Activated B cell treated with CpG ODN at 0.5 μM for 24 hours (primary cell): ENCODE data around the gene EME2. TPM values are rescaled to one million over a fixed set of nuclear protein-coding genes. Genes with fewer than 3 reads are reported as not detected.

ENCODE experiments used
- ATAC-seq: fragments of 200-7000 bp; cut with Tn5 transposase; one replicate; pipeline ENCODE4 v1.10.0; 2021; ENCODE audit warnings: low read depth, mild to moderate bottlenecking, moderate library complexity
- CTCF ChIA-PET: fragments of 350-600 bp; sonication (Branson Sonifier 250); formaldehyde crosslinking; loops from one replicate; lab custom pipeline; 2021; ENCODE audit warnings: antibody characterized with exemption; lab: Charles Lee
- POLR2A ChIA-PET: fragments of 350-600 bp; sonication (Branson Sonifier 250); formaldehyde crosslinking; loops from one replicate; lab custom pipeline; 2021; ENCODE audit warnings: antibody characterized with exemption; lab: Charles Lee
- DNase-seq: peaks from one replicate; pipeline ENCODE4 v3.0.0; 2022
- H3K27ac Mint-ChIP-seq: one replicate; pipeline ENCODE4 v1.8.0; 2020; ENCODE audit warnings: mixed read lengths
- H3K27me3 Mint-ChIP-seq: one replicate; pipeline ENCODE4 v1.8.0; 2021; ENCODE audit warnings: mixed read lengths
- H3K36me3 Mint-ChIP-seq: one replicate; pipeline ENCODE4 v1.8.0; 2021; ENCODE audit warnings: low read depth, mixed read lengths
- H3K4me1 Mint-ChIP-seq: one replicate; pipeline ENCODE4 v1.8.0; 2021; ENCODE audit warnings: mixed read lengths
- H3K4me3 Mint-ChIP-seq: one replicate; pipeline ENCODE4 v1.8.0; 2020; ENCODE audit warnings: mild to moderate bottlenecking, mixed read lengths
- H3K9me3 Mint-ChIP-seq: one replicate; pipeline ENCODE4 v1.8.0; 2020; ENCODE audit warnings: mixed read lengths
- CTCF ChIP-seq: fragments of 200-600 bp; IDR thresholded peaks from one replicate; pipeline ENCODE4 v1.8.0; 2022; ENCODE audit warnings: antibody characterized with exemption, mild to moderate bottlenecking
- intact Hi-C: fragments of 100-400 bp; cut with micrococcal nuclease; formaldehyde crosslinking; loops from one replicate; pipeline ENCODE4 v1.15.1; 2024
- total RNA-seq: library from RNA; stranded (reverse); gene quantifications from 2 replicates; pipeline ENCODE4 v1.2.3, GENCODE V29; 2022

Gene EME2
- total RNA-seq: 37.1 and 49.9 TPM in 2 replicates

- Mint-ChIP-seq H3K27me3 (no peaks in the 10 kb centered on the region), H3K4me1 (peaks cover 24% of the 10 kb centered on the region), H3K4me3 (peak within 1 kb of the TSS; percentile 87), H3K36me3 (peaks cover 38% of the 10 kb centered on the region), H3K27ac (peak within 1 kb of the TSS; percentile 89), H3K9me3 (no peaks in the 10 kb centered on the region)
- intact Hi-C loops: loop anchor here (2.0 to 5.0 kb wide), 3 partner anchors 66 to 430 kb away; partner anchors contain the start of gene MAPK8IP3
- TF ChIP-seq CTCF: no peak
- ChIA-PET POLR2A (interaction anchor here (0.6 to 5.6 kb wide), 13 partner anchors 10 to 352 kb away, joined by 3 to 88 read pairs (median 3); partner anchors contain the start of genes FAHD1, JPT2, MAPK8IP3 and NUBP2), CTCF (interaction anchor here (0.8 to 3.3 kb wide), 4 partner anchors 8 to 66 kb away, joined by 3 to 15 read pairs (median 3); partner anchors contain the start of genes MAPK8IP3, NUBP2 and SPSB3)
- no peak for ATAC-seq
- DNase-seq: peak; percentile 31
Measured at GRCh38 chr16:1772362-1772907, at the start of gene EME2. TSS of gene EME2 (plus strand) at chr16:1772810. CDS start at chr16:1773228, 418 bp downstream.

- ATAC-seq (peak; percentile 59), DNase-seq (no peak)
- no peaks in the 10 kb centered on the region for H3K27me3 Mint-ChIP-seq
- intact Hi-C loops: loop anchor here (1.0 kb wide), 1 partner anchor 45 kb away; the partner anchor contains the start of gene JPT2
- no peaks in the 10 kb centered on the region for H3K9me3 Mint-ChIP-seq
- H3K4me1 Mint-ChIP-seq: peaks cover 72% of the 10 kb centered on the region
- H3K36me3 Mint-ChIP-seq: peaks cover 30% of the 10 kb centered on the region
- TF ChIP-seq CTCF: peak; percentile 95
- H3K27ac Mint-ChIP-seq: peak overlapping the region; percentile 76
- H3K4me3 Mint-ChIP-seq: peak overlapping the region; percentile 60
- POLR2A ChIA-PET: interaction anchor here (0.6 kb wide), 1 partner anchor 371 kb away, joined by 6 read pairs; no protein-coding TSS in a partner anchor
- CTCF ChIA-PET: interaction anchor here (0.8 to 1.5 kb wide), 4 partner anchors 9 to 252 kb away, joined by 3 to 7 read pairs (median 5); no protein-coding TSS in a partner anchor
Measured at GRCh38 chr16:1723450-1724147, 49.0 kb upstream of the EME2 start.

GRCh38 chr16:1724491-1724890 lies 48.1 kb upstream of the EME2 start:
- H3K36me3 Mint-ChIP-seq: peaks cover 39% of the 10 kb centered on the region
- no peaks in the 10 kb centered on the region for H3K27me3 Mint-ChIP-seq
- no peak for ATAC-seq
- ChIA-PET POLR2A (interaction anchor here (1.0 kb wide), 1 partner anchor 44 kb away, joined by 3 read pairs; no protein-coding TSS in a partner anchor), CTCF (interaction anchor here (1.5 kb wide), 1 partner anchor 33 kb away, joined by 5 read pairs; no protein-coding TSS in a partner anchor)
- peaks cover 63% of the 10 kb centered on the region for H3K4me1 Mint-ChIP-seq
- no peaks in the 10 kb centered on the region for H3K9me3 Mint-ChIP-seq
- no peak overlapping the region for H3K4me3 Mint-ChIP-seq
- H3K27ac Mint-ChIP-seq: no peak overlapping the region
- no peak for TF ChIP-seq CTCF
- DNase-seq: no peak
- intact Hi-C loops: no loop called here

GRCh38 chr16:1726661-1727502 lies 45.7 kb upstream of the EME2 start:
- H3K27me3 Mint-ChIP-seq: no peaks in the 10 kb centered on the region
- CTCF ChIA-PET: interaction anchor here (1.1 kb wide), 1 partner anchor 46 kb away, joined by 3 read pairs; the partner anchor contains the start of genes EME2 and MRPS34
- DNase-seq (no peak), ATAC-seq (no peak)
- no peak for TF ChIP-seq CTCF
- H3K36me3 Mint-ChIP-seq: peaks cover 50% of the 10 kb centered on the region
- no peak overlapping the region for H3K4me3 Mint-ChIP-seq
- H3K9me3 Mint-ChIP-seq: no peaks in the 10 kb centered on the region
- no peak overlapping the region for H3K27ac Mint-ChIP-seq
- POLR2A ChIA-PET: interaction anchor here (0.8 to 1.3 kb wide), 2 partner anchors 21 to 23 kb away, joined by 3 to 4 read pairs; partner anchors contain the start of gene MAPK8IP3
- H3K4me1 Mint-ChIP-seq: peaks cover 47% of the 10 kb centered on the region
- intact Hi-C loops: no loop called here
